Measurements from ENCODE around the gene FBXW5. TPM values are rescaled to one million over a fixed set of nuclear protein-coding genes. Genes with fewer than 3 reads are reported as not detected.

The FBXW5 gene
- total RNA-seq, 1 experiment from 2014 or later, result 66.8 TPM

DNA sequence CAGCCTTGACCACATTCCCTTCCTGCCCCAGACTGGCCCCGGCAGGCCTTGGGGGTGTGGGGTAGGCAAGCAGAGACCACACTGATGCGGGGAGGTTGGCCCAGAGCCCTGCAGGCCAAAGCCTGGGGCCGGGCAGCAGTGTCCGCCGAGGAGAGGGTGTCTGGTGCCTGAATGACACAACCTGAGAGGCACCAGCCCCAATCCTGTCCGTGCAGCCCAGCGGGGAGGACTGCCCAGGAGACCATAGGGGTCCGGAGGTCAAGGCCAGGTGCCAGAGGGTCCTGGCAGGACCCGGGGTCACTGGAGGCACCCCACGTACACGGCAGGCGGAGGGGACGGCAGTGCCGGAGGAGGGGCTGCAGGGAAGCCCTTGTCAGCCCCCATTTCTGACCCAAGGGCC is 27.2 kb upstream of the FBXW5 start:
- H3K4me3 ChIP-seq (ENCODE audit: low read depth, low read length), result no peak overlapping the region
- intact Hi-C loops (cut with micrococcal nuclease; ENCODE audit: unreplicated experiment), result no loop called here
- Mint-ChIP-seq H3K36me3 (ENCODE audit: insufficient read depth, unreplicated experiment) (no peaks in the 10 kb centered on the region), H3K27ac (ENCODE audit: unreplicated experiment) (no peak overlapping the region), H3K9me3 (ENCODE audit: unreplicated experiment) (no peaks in the 10 kb centered on the region), H3K27me3 (ENCODE audit: insufficient read depth, unreplicated experiment) (no peaks in the 10 kb centered on the region), H3K4me3 (ENCODE audit: unreplicated experiment) (no peak overlapping the region), H3K4me1 (ENCODE audit: low read depth, unreplicated experiment) (no peaks in the 10 kb centered on the region)
- DNase-seq, result no peak
- no peaks in the 10 kb centered on the region for H3K9me3 ChIP-seq
- H3K4me1 ChIP-seq, result no peaks in the 10 kb centered on the region
- BruUV-seq (replicated peaks), result no TSS peak
- H3K27me3 ChIP-seq (replicated peaks; ENCODE audit: control insufficient read depth, insufficient read depth, low read length), result no peaks in the 10 kb centered on the region
- TF ChIP-seq, protein P1, sequence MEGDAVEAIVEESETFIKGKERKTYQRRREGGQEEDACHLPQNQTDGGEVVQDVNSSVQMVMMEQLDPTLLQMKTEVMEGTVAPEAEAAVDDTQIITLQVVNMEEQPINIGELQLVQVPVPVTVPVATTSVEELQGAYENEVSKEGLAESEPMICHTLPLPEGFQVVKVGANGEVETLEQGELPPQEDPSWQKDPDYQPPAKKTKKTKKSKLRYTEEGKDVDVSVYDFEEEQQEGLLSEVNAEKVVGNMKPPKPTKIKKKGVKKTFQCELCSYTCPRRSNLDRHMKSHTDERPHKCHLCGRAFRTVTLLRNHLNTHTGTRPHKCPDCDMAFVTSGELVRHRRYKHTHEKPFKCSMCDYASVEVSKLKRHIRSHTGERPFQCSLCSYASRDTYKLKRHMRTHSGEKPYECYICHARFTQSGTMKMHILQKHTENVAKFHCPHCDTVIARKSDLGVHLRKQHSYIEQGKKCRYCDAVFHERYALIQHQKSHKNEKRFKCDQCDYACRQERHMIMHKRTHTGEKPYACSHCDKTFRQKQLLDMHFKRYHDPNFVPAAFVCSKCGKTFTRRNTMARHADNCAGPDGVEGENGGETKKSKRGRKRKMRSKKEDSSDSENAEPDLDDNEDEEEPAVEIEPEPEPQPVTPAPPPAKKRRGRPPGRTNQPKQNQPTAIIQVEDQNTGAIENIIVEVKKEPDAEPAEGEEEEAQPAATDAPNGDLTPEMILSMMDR (IDR thresholded peaks at IDR 0.05; ENCODE audit: insufficient read depth in 1 of 2, low read depth in 1 of 2, low read length in 1 of 2, severe bottlenecking in 1 of 2, unreplicated experiment in 1 of 2), result no peak
- ChIA-PET POLR2A (no interaction called here), CTCF (no interaction called here)
- no peaks in the 10 kb centered on the region for H3K36me3 ChIP-seq (ENCODE audit: control insufficient read depth, insufficient read depth, low read length)

GRCh38 chr9:136970361-136970760 is 25.8 kb upstream of the FBXW5 start:
- Mint-ChIP-seq H3K36me3 (ENCODE audit: insufficient read depth, unreplicated experiment) (peaks cover 5% of the 10 kb centered on the region), H3K27me3 (ENCODE audit: insufficient read depth, unreplicated experiment) (no peaks in the 10 kb centered on the region), H3K27ac (ENCODE audit: unreplicated experiment) (no peak overlapping the region), H3K4me1 (ENCODE audit: low read depth, unreplicated experiment) (no peaks in the 10 kb centered on the region), H3K4me3 (ENCODE audit: unreplicated experiment) (no peak overlapping the region), H3K9me3 (ENCODE audit: unreplicated experiment) (no peaks in the 10 kb centered on the region)
- no peak for DNase-seq
- H3K9me3 ChIP-seq, result no peaks in the 10 kb centered on the region
- H3K4me1 ChIP-seq, result no peaks in the 10 kb centered on the region
- no peak overlapping the region for H3K4me3 ChIP-seq (ENCODE audit: low read depth, low read length)
- POLR2A ChIA-PET, result no interaction called here
- no TSS peak for BruUV-seq (replicated peaks)
- intact Hi-C loops (cut with micrococcal nuclease; ENCODE audit: unreplicated experiment), result no loop called here
- TF ChIP-seq, protein P1 (IDR thresholded peaks at IDR 0.05; ENCODE audit: insufficient read depth in 1 of 2, low read depth in 1 of 2, low read length in 1 of 2, severe bottlenecking in 1 of 2, unreplicated experiment in 1 of 2), result no peak
- no peaks in the 10 kb centered on the region for H3K27me3 ChIP-seq (replicated peaks; ENCODE audit: control insufficient read depth, insufficient read depth, low read length)
- CTCF ChIA-PET, result no interaction called here
- no peaks in the 10 kb centered on the region for H3K36me3 ChIP-seq (ENCODE audit: control insufficient read depth, insufficient read depth, low read length)

DNA sequence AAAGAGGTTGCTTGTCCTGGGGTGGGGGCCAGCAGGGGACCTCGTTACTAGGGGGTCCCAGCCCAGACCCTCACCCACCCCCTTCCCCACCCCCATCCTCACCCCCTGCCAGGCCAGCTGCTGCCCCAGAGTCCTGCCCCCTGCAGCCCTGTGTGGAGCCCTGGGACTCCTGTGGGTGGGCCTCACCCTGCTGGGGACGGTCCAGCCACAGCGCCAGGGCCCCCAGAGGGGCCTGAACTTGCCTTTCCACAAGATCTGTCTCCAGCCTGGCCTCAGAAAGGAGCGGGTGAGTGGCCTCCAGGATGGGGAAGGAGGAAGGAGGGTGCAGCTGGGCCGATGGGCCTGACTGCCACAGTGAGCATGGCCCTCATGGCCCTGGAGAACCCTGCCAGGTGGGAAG is 25.2 kb upstream of the FBXW5 start:
- H3K4me3 Mint-ChIP-seq (ENCODE audit: unreplicated experiment), result no peak overlapping the region
- H3K27ac Mint-ChIP-seq (ENCODE audit: unreplicated experiment), result no peak overlapping the region
- no peaks in the 10 kb centered on the region for H3K36me3 ChIP-seq (ENCODE audit: control insufficient read depth, insufficient read depth, low read length)
- POLR2A ChIA-PET, result interaction anchor here (0.8 kb wide), 1 partner anchor 22 kb away, joined by 3 read pairs; the partner anchor contains the start of gene PAXX
- BruUV-seq (replicated peaks), result no TSS peak
- H3K9me3 ChIP-seq, result no peaks in the 10 kb centered on the region
- peaks cover 5% of the 10 kb centered on the region for H3K36me3 Mint-ChIP-seq (ENCODE audit: insufficient read depth, unreplicated experiment)
- no peak overlapping the region for H3K4me3 ChIP-seq (ENCODE audit: low read depth, low read length)
- peaks cover under 1% of the 10 kb centered on the region for H3K4me1 ChIP-seq
- TF ChIP-seq, protein P1 (IDR thresholded peaks at IDR 0.05; ENCODE audit: insufficient read depth in 1 of 2, low read depth in 1 of 2, low read length in 1 of 2, severe bottlenecking in 1 of 2, unreplicated experiment in 1 of 2), result no peak
- CTCF ChIA-PET, result no interaction called here
- H3K9me3 Mint-ChIP-seq (ENCODE audit: unreplicated experiment), result no peaks in the 10 kb centered on the region
- no peak for DNase-seq
- no peaks in the 10 kb centered on the region for H3K27me3 ChIP-seq (replicated peaks; ENCODE audit: control insufficient read depth, insufficient read depth, low read length)
- intact Hi-C loops (cut with micrococcal nuclease; ENCODE audit: unreplicated experiment), result no loop called here
- no peaks in the 10 kb centered on the region for H3K27me3 Mint-ChIP-seq (ENCODE audit: insufficient read depth, unreplicated experiment)
- no peaks in the 10 kb centered on the region for H3K4me1 Mint-ChIP-seq (ENCODE audit: low read depth, unreplicated experiment)

Data from Caco-2 (cell line).